ENCODE data around the gene CWH43.
"Not testable (repeated sequence)": the region's sequence is repeated elsewhere in the genome, so short reads cannot be mapped to it uniquely, and the experiment has no call there.

Gene CWH43

DNA sequence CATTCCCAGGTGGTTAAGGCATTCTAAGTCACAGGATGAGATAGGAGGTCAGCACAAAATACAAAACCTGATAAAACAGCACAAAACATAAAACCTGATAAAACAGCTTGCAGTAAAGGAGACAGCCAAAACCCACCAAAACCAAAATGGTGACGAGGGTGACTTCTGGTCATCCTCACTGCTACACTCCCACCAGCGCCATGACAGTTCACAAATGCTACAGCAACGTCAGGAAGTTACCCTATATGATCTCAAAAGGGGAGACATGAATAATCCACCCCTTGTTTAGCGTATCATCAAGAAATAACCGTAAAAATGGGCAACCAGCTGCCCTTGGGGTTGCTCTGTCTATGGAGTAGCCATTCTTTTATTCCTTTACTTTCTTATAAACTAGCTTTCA lies 28.7 kb upstream of the CWH43 start:
- H2BK5ac ChIP-seq (ENCODE audit: low read length); H3K9me3 ChIP-seq (replicated peaks in 1 of 2; ENCODE audit: control insufficient read depth in 2 of 2, insufficient read depth in 1 of 2, low read depth in 1 of 2, low read length in 2 of 2); H3K4me3 ChIP-seq (ENCODE audit: low read length in 2 of 2); DNase-seq (ENCODE audit: low spot score); H2BK15ac ChIP-seq (ENCODE audit: low read length); H3K4me2 ChIP-seq (ENCODE audit: insufficient read depth, low read length, poor library complexity, severe bottlenecking); H3K27me3 ChIP-seq (ENCODE audit: control insufficient read depth in 3 of 3, insufficient read depth in 3 of 3, low read depth in 1 of 3, low read length in 3 of 3); H3K14ac ChIP-seq (ENCODE audit: low read length); H2AK5ac ChIP-seq (ENCODE audit: low read depth, low read length); H3K4ac ChIP-seq (ENCODE audit: low read length); H2BK120ac ChIP-seq (ENCODE audit: low read depth, low read length); H2BK12ac ChIP-seq (ENCODE audit: low read length); H3K36me3 ChIP-seq (replicated peaks in 1 of 2; ENCODE audit: control insufficient read depth in 2 of 2, insufficient read depth in 2 of 2, low read length in 2 of 2); H3K4me1 ChIP-seq (ENCODE audit: control insufficient read depth in 2 of 2, insufficient read depth in 1 of 2, low read depth in 1 of 2, low read length in 2 of 2); H2AFZ ChIP-seq (ENCODE audit: low read length); H3K27ac ChIP-seq (replicated peaks; ENCODE audit: low read length); H3K23ac ChIP-seq (ENCODE audit: low read depth, low read length, poor library complexity); H4K8ac ChIP-seq (ENCODE audit: low read depth, low read length); H4K91ac ChIP-seq (ENCODE audit: low read depth, low read length, poor library complexity); H3K9ac ChIP-seq (ENCODE audit: low read depth, low read length, poor library complexity); H3K18ac ChIP-seq (ENCODE audit: low read length); H3K79me1 ChIP-seq (ENCODE audit: low read depth, low read length): not testable (repeated sequence)
- WGBS, 2 donors (ENCODE audit: extremely low coverage in 2 of 2, insufficient read length in 2 of 2, insufficient replicate concordance in 1 of 2) = no CpG with 5 or more reads among the region's 5 CpGs

DNA sequence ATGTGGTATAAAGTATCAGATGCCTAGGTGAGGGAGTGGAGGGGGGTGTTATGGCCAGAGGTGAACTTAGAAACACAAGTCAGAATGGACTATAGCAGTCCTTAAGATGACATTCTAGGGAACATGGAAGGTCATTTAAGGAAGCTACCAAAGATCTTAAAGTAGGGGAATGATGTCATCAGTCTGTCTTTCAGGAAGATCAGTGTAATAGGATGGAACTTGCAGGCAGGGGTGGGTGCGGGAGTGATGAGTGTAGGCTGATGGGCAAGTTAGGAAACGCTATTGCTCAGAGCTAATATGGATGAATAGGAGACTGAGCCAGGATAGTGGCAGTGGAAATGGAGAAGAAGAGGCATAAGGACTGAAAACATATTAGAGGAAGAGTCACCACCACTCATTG lies 27.5 kb upstream of the CWH43 start:
- H2BK5ac ChIP-seq (ENCODE audit: low read length) = no peak overlapping the region
- H3K4ac ChIP-seq (ENCODE audit: low read length) = no peak overlapping the region
- H3K9me3 ChIP-seq (replicated peaks in 1 of 2; ENCODE audit: control insufficient read depth in 2 of 2, insufficient read depth in 1 of 2, low read depth in 1 of 2, low read length in 2 of 2) = no peaks in the 10 kb centered on the region
- H2AK5ac ChIP-seq (ENCODE audit: low read depth, low read length) = no peak overlapping the region
- H3K9ac ChIP-seq (ENCODE audit: low read depth, low read length, poor library complexity) = no peak overlapping the region
- H3K27me3 ChIP-seq (ENCODE audit: control insufficient read depth in 3 of 3, insufficient read depth in 3 of 3, low read depth in 1 of 3, low read length in 3 of 3) = no peaks in the 10 kb centered on the region
- H4K8ac ChIP-seq (ENCODE audit: low read depth, low read length) = no peak overlapping the region
- H3K4me1 ChIP-seq (ENCODE audit: control insufficient read depth in 2 of 2, insufficient read depth in 1 of 2, low read depth in 1 of 2, low read length in 2 of 2) = no peaks in the 10 kb centered on the region
- H3K4me3 ChIP-seq (ENCODE audit: low read length in 2 of 2) = no peak overlapping the region
- no peak overlapping the region for H2BK15ac ChIP-seq (ENCODE audit: low read length)
- no peak overlapping the region for H2BK120ac ChIP-seq (ENCODE audit: low read depth, low read length)
- H2AFZ ChIP-seq (ENCODE audit: low read length) = no peak overlapping the region
- no peak overlapping the region for H3K4me2 ChIP-seq (ENCODE audit: insufficient read depth, low read length, poor library complexity, severe bottlenecking)
- H2BK12ac ChIP-seq (ENCODE audit: low read length) = no peak overlapping the region
- no peak overlapping the region for H3K27ac ChIP-seq (replicated peaks; ENCODE audit: low read length)
- H3K23ac ChIP-seq (ENCODE audit: low read depth, low read length, poor library complexity) = no peak overlapping the region
- H3K36me3 ChIP-seq (replicated peaks in 1 of 2; ENCODE audit: control insufficient read depth in 2 of 2, insufficient read depth in 2 of 2, low read length in 2 of 2) = no peaks in the 10 kb centered on the region
- H4K91ac ChIP-seq (ENCODE audit: low read depth, low read length, poor library complexity) = no peak overlapping the region
- H3K18ac ChIP-seq (ENCODE audit: low read length) = no peak overlapping the region
- DNase-seq (ENCODE audit: low spot score) = no peak
- no peak overlapping the region for H3K14ac ChIP-seq (ENCODE audit: low read length)
- no CpG with 5 or more reads among the region's 2 CpGs for WGBS, 2 donors (ENCODE audit: extremely low coverage in 2 of 2, insufficient read length in 2 of 2, insufficient replicate concordance in 1 of 2)
- no peaks in the 10 kb centered on the region for H3K79me1 ChIP-seq (ENCODE audit: low read depth, low read length)

DNA sequence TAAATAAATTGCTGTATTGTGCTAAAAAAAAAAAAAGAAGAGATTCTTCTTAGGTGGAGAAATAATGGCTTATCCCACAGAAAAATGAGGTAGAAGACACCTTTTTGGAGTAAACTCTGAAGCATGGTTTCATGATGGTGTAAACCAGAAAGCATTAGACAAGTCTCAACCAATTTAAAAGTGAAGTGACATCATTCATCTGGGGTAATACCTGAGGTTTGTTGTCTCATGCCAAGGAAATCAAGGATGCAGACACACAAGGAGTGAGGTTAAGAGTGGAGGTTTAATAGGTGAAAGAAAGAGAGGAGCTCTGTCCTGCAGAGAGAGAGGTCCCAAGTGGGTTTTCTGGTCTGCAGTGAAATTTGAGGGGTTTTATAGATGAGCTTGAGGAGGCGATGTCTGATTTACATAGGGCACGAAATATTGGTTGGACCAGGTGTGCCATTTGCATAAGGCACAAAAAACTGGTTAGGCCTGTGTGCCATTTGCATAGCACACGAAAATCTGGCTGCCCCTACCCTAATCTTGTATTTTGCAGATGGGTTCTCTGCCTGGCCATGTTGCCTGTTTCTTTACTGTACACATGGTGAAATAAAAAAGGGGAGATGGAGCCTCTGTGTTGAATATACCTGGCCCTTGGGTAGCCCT lies 25.0 kb upstream of the CWH43 start:
- Histone ChIP-seq H3K23ac (ENCODE audit: low read depth, low read length, poor library complexity) (no peak overlapping the region), H3K4me1 (ENCODE audit: control insufficient read depth in 2 of 2, insufficient read depth in 1 of 2, low read depth in 1 of 2, low read length in 2 of 2) (peaks cover 0 to under 1% of the 10 kb centered on the region in 2 donors), H2AK5ac (ENCODE audit: low read depth, low read length) (no peak overlapping the region), H3K14ac (ENCODE audit: low read length) (no peak overlapping the region), H4K91ac (ENCODE audit: low read depth, low read length, poor library complexity) (no peak overlapping the region), H4K8ac (ENCODE audit: low read depth, low read length) (no peak overlapping the region), H2BK120ac (ENCODE audit: low read depth, low read length) (no peak overlapping the region), H3K18ac (ENCODE audit: low read length) (no peak overlapping the region), H3K9ac (ENCODE audit: low read depth, low read length, poor library complexity) (no peak overlapping the region), H3K4me3 (ENCODE audit: low read length in 2 of 2) (no peak overlapping the region), H3K4me2 (ENCODE audit: insufficient read depth, low read length, poor library complexity, severe bottlenecking) (no peak overlapping the region), H2AFZ (ENCODE audit: low read length) (no peak overlapping the region), H3K9me3 (replicated peaks in 1 of 2; ENCODE audit: control insufficient read depth in 2 of 2, insufficient read depth in 1 of 2, low read depth in 1 of 2, low read length in 2 of 2) (no peaks in the 10 kb centered on the region), H2BK15ac (ENCODE audit: low read length) (no peak overlapping the region), H3K27ac (replicated peaks; ENCODE audit: low read length) (no peak overlapping the region), H3K27me3 (ENCODE audit: control insufficient read depth in 3 of 3, insufficient read depth in 3 of 3, low read depth in 1 of 3, low read length in 3 of 3) (no peaks in the 10 kb centered on the region), H3K4ac (ENCODE audit: low read length) (no peak overlapping the region), H2BK5ac (ENCODE audit: low read length) (no peak overlapping the region), H3K36me3 (replicated peaks in 1 of 2; ENCODE audit: control insufficient read depth in 2 of 2, insufficient read depth in 2 of 2, low read length in 2 of 2) (no peaks in the 10 kb centered on the region), H3K79me1 (ENCODE audit: low read depth, low read length) (no peaks in the 10 kb centered on the region), H2BK12ac (ENCODE audit: low read length) (no peak overlapping the region)
- DNase-seq (ENCODE audit: low spot score) = no peak
- no CpG with 5 or more reads among the region's 3 CpGs for WGBS, 2 donors (ENCODE audit: extremely low coverage in 2 of 2, insufficient read length in 2 of 2, insufficient replicate concordance in 1 of 2)

DNA sequence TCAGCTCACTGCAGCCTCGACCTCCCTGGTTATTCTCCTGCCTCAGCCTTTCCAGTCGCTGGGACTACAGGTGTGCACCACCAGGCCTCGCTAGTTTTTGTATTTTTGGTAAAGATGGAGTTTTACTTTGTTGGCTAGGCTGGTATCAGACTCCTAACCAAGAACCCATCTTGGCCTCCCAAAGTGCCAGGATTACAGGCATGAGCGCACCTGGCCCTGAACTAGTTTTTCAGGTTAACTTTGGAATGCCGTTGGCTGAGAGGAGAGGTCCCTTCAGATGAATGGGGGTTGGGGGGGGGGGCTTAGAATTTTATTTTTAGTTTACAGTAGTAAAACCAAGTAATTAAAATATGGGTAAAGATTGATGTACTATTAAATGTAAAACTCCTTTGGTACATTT lies 23.4 kb upstream of the CWH43 start:
- H3K4me3 ChIP-seq (ENCODE audit: low read length in 2 of 2) = no peak overlapping the region
- H4K8ac ChIP-seq (ENCODE audit: low read depth, low read length) = no peak overlapping the region
- H2AK5ac ChIP-seq (ENCODE audit: low read depth, low read length) = no peak overlapping the region
- H2BK15ac ChIP-seq (ENCODE audit: low read length) = no peak overlapping the region
- no peak overlapping the region for H4K91ac ChIP-seq (ENCODE audit: low read depth, low read length, poor library complexity)
- H3K9me3 ChIP-seq (replicated peaks in 1 of 2; ENCODE audit: control insufficient read depth in 2 of 2, insufficient read depth in 1 of 2, low read depth in 1 of 2, low read length in 2 of 2) = no peaks in the 10 kb centered on the region
- no peak overlapping the region for H2AFZ ChIP-seq (ENCODE audit: low read length)
- H2BK12ac ChIP-seq (ENCODE audit: low read length) = no peak overlapping the region
- no peaks in the 10 kb centered on the region for H3K27me3 ChIP-seq (ENCODE audit: control insufficient read depth in 3 of 3, insufficient read depth in 3 of 3, low read depth in 1 of 3, low read length in 3 of 3)
- no peak overlapping the region for H3K18ac ChIP-seq (ENCODE audit: low read length)
- H3K14ac ChIP-seq (ENCODE audit: low read length) = no peak overlapping the region
- no CpG with 5 or more reads among the region's 5 CpGs for WGBS, 2 donors (ENCODE audit: extremely low coverage in 2 of 2, insufficient read length in 2 of 2, insufficient replicate concordance in 1 of 2)
- H3K79me1 ChIP-seq (ENCODE audit: low read depth, low read length) = no peaks in the 10 kb centered on the region
- H3K36me3 ChIP-seq (replicated peaks in 1 of 2; ENCODE audit: control insufficient read depth in 2 of 2, insufficient read depth in 2 of 2, low read length in 2 of 2) = no peaks in the 10 kb centered on the region
- peaks cover 6 to 15% of the 10 kb centered on the region in 2 donors for H3K4me1 ChIP-seq (ENCODE audit: control insufficient read depth in 2 of 2, insufficient read depth in 1 of 2, low read depth in 1 of 2, low read length in 2 of 2)
- H3K9ac ChIP-seq (ENCODE audit: low read depth, low read length, poor library complexity) = no peak overlapping the region
- H3K27ac ChIP-seq (replicated peaks; ENCODE audit: low read length) = no peak overlapping the region
- no peak overlapping the region for H2BK5ac ChIP-seq (ENCODE audit: low read length)
- H3K4ac ChIP-seq (ENCODE audit: low read length) = no peak overlapping the region
- H2BK120ac ChIP-seq (ENCODE audit: low read depth, low read length) = no peak overlapping the region
- no peak for DNase-seq (ENCODE audit: low spot score)
- H3K23ac ChIP-seq (ENCODE audit: low read depth, low read length, poor library complexity) = no peak overlapping the region
- H3K4me2 ChIP-seq (ENCODE audit: insufficient read depth, low read length, poor library complexity, severe bottlenecking) = no peak overlapping the region
